K562 (cell line): ENCODE results near the gene ST7. TPM values are rescaled to one million over a fixed set of nuclear protein-coding genes. Genes with fewer than 3 reads are reported as not detected.

Experiments
- CBFA2T3 ChIP-seq: fragments of 450-650 bp; IDR thresholded peaks from 2 replicates; pipeline ENCODE4 v1.6.1; 2017
- CXXC5 ChIP-seq: fragments of 250-450 bp; sonication (Bioruptor Pico); IDR thresholded peaks from 2 replicates; pipeline ENCODE4 v1.8.0; 2022; ENCODE audit warnings: inconsistent platforms, mild to moderate bottlenecking, moderate library complexity
- MAFG ChIP-seq: fragments of 450-650 bp; conservative IDR thresholded peaks from 2 replicates; pipeline ENCODE4 v1.6.1; 2016; ENCODE audit warnings: missing genetic modification characterization, missing compliant biosample characterization
- MGA ChIP-seq: fragments of 450-650 bp; IDR thresholded peaks from 2 replicates; pipeline ENCODE4 v1.6.1; 2016; ENCODE audit warnings: mild to moderate bottlenecking, moderate library complexity
- PRMT5 ChIP-seq: sonication (generic); formaldehyde crosslinking; IDR thresholded peaks from 2 replicates; pipeline ENCODE4 v1.5.0; 2020; ENCODE audit warnings: missing genetic modification reagents
- RCOR1 ChIP-seq, 2 experiments: IDR thresholded peaks; 2 replicates each; pipeline ENCODE4 v1.6.1; 2012; ENCODE audit warnings: low read depth in 2 of 2, low read length in 2 of 2, borderline replicate concordance in 1 of 2, improper control_type of control experiment in 1 of 2
- TEAD4 ChIP-seq, 2 experiments: sonication (generic) in 1 of 2; formaldehyde crosslinking in 1 of 2; IDR thresholded peaks; 2 replicates each; pipeline versions ENCODE4 v1.6.1 to v1.8.0; 2012 to 2022; ENCODE audit warnings: borderline replicate concordance in 1 of 2, inconsistent platforms in 1 of 2, low read length in 1 of 2, mild to moderate bottlenecking in 1 of 2, missing genetic modification reagents in 1 of 2
- THAP7 ChIP-seq: fragments of 250-450 bp; sonication (Bioruptor Pico); IDR thresholded peaks from 2 replicates; pipeline ENCODE4 v1.5.0; 2021
- ZNF263 ChIP-seq: sonication (generic); formaldehyde crosslinking; IDR thresholded peaks from 2 replicates; pipeline ENCODE4 v1.8.0; 2022; ENCODE audit warnings: mild to moderate bottlenecking, missing genetic modification reagents, borderline replicate concordance
- polyA plus RNA-seq, 8 experiments: library from polyadenylated mRNA; depleted of rRNA in 4 of 8; stranded (reverse) in 5 of 8; unstranded in 3 of 8; fragments of >200 nt; fragmentation: Nextera tagmentation in 2 of 8; fragmentation: Illumina TruSeq in 1 of 8; extraction: Ambion mirVana in 2 of 8; extraction: Trizol in 1 of 8; gene quantifications; 2 replicates each; pipeline versions ENCODE4 v1.2.1 to v1.2.3, GENCODE V29; 2011 to 2014; ENCODE audit warnings: inconsistent platforms in 1 of 8, missing spikeins in 1 of 8
- total RNA-seq, 7 experiments: library from RNA; depleted of rRNA in 6 of 7; stranded (reverse); fragments of >200 nt in 6 of 7; fragmentation: Illumina TruSeq in 2 of 7; extraction: Trizol in 2 of 7; gene quantifications; 2 replicates each; pipeline versions ENCODE4 v1.2.1 to v1.2.3, GENCODE V29; 2011 to 2021; ENCODE audit warnings: low replicate concordance in 1 of 7
- TF ChIP-seq, protein P1 (sequence below): fragments of 250-450 bp; sonication (Bioruptor Pico); IDR thresholded peaks from 2 replicates; pipeline ENCODE4 v1.4.0; 2020; ENCODE audit warnings: borderline replicate concordance
- TF ChIP-seq, protein P2 (sequence below): fragments of 450-650 bp; IDR thresholded peaks from 2 replicates; pipeline ENCODE4 v1.6.1; 2016; ENCODE audit warnings: borderline replicate concordance

ST7 gene
- total and polyA plus RNA-seq, 9 of the 15 experiments (the other 6 are each of a cell fraction or from before 2014, with no cell fraction given) = 23.9 to 56.3 (median 36.9) TPM

GRCh38 chr7:117208257-117208656 is 255.0 kb downstream of the ST7 start (continued):
- TF ChIP-seq MGA (0 out of 2 replicates have a peak, but pooled peaks have one; percentile 25), ZNF263 (CRISPR knock-in tag) (0 out of 2 replicates have a peak, but pooled peaks have one; percentile 36), THAP7 (CRISPR knock-in tag) (no peak), CBFA2T3 (peak; percentile 58), TEAD4 (IDR thresholded peaks at IDR 0.05; ENCODE audit: low read length) (peak; percentile 49; the same call in 1 of the 2 replicates), TEAD4 (CRISPR knock-in tag; IDR thresholded peaks at IDR 0.05; ENCODE audit: borderline replicate concordance) (no peak), RCOR1 (IDR thresholded peaks at IDR 0.05; ENCODE audit: borderline replicate concordance in 1 of 2, low read depth in 2 of 2, low read length in 2 of 2) (peak in 1 of 2 experiments; percentile 62; a peak in 2 of 4 replicates), MAFG (tag) (no peak), PRMT5 (CRISPR knock-in tag) (no peak), CXXC5 (peak; percentile 40; the same call in 1 of the 2 replicates)
- TF ChIP-seq, protein P1, sequence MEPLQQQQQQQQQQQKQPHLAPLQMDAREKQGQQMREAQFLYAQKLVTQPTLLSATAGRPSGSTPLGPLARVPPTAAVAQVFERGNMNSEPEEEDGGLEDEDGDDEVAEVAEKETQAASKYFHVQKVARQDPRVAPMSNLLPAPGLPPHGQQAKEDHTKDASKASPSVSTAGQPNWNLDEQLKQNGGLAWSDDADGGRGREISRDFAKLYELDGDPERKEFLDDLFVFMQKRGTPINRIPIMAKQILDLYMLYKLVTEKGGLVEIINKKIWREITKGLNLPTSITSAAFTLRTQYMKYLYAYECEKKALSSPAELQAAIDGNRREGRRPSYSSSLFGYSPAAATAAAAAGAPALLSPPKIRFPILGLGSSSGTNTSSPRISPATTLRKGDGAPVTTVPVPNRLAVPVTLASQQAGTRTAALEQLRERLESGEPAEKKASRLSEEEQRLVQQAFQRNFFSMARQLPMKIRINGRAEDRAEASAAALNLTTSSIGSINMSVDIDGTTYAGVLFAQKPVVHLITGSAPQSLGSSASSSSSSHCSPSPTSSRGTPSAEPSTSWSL = no peak
- TF ChIP-seq, protein P2, sequence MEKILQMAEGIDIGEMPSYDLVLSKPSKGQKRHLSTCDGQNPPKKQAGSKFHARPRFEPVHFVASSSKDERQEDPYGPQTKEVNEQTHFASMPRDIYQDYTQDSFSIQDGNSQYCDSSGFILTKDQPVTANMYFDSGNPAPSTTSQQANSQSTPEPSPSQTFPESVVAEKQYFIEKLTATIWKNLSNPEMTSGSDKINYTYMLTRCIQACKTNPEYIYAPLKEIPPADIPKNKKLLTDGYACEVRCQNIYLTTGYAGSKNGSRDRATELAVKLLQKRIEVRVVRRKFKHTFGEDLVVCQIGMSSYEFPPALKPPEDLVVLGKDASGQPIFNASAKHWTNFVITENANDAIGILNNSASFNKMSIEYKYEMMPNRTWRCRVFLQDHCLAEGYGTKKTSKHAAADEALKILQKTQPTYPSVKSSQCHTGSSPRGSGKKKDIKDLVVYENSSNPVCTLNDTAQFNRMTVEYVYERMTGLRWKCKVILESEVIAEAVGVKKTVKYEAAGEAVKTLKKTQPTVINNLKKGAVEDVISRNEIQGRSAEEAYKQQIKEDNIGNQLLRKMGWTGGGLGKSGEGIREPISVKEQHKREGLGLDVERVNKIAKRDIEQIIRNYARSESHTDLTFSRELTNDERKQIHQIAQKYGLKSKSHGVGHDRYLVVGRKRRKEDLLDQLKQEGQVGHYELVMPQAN = no peak
